OCI-LY3 (cell line): ENCODE measurements around the gene SMIM36.

ENCODE experiments used
- CTCF ChIP-seq: fragments of 200-600, 300-600 bp; sonication (generic); IDR thresholded peaks from 2 replicates; pipeline ENCODE4 v1.5.1; 2014; ENCODE audit warnings: antibody characterized with exemption, low read length, low read depth
- EZH2phosphoT487 ChIP-seq: fragments of 200-600 bp; shearing (Covaris generic); IDR thresholded peaks from 2 replicates; pipeline ENCODE4 v1.6.1; 2018; ENCODE audit warnings: antibody characterized with exemption, mixed run types, low read depth

GRCh38 chr17:55433029-55433628, 78.1 kb downstream of the SMIM36 start:
- TF ChIP-seq CTCF: no peak
- no peak for TF ChIP-seq EZH2phosphoT487
